K562 (cell line): Measurements from ENCODE around the gene ZNF501. TPM values are rescaled to one million over a fixed set of nuclear protein-coding genes. Genes with fewer than 3 reads are reported as not detected.
A peak's percentile ranks its signal among the peaks of the same experiment; 100 is the strongest.

Source experiments
- AFF4 ChIP-seq: sonication (generic); formaldehyde crosslinking; IDR thresholded peaks from 2 replicates; pipeline ENCODE4 v1.8.0; 2023; ENCODE audit warnings: mild to moderate bottlenecking, missing genetic modification reagents
- ASH1L ChIP-seq: fragments of 450-650 bp; IDR thresholded peaks from 2 replicates; pipeline ENCODE4 v1.6.1; 2018; ENCODE audit warnings: borderline replicate concordance, mild to moderate bottlenecking, low read depth; ENCODE audit not compliant: partially characterized antibody
- CTBP1 ChIP-seq: fragments of 450-650 bp; IDR thresholded peaks from 2 replicates; pipeline ENCODE4 v1.6.1; 2016; ENCODE audit warnings: borderline replicate concordance
- E2F8 ChIP-seq: fragments of 450-650 bp; IDR thresholded peaks from 2 replicates; pipeline ENCODE4 v1.7.1; 2018; ENCODE audit warnings: mild to moderate bottlenecking, low read depth; ENCODE audit not compliant: partially characterized antibody
- FOXJ2 ChIP-seq: fragments of 200-800 bp; sonication (Bioruptor generic); IDR thresholded peaks from 2 replicates; pipeline ENCODE4 v1.6.1; 2016; ENCODE audit warnings: missing genetic modification characterization, missing compliant biosample characterization
- GABPB1 ChIP-seq: sonication (generic); formaldehyde crosslinking; IDR thresholded peaks from 2 replicates; pipeline ENCODE4 v1.8.0; 2022; ENCODE audit warnings: mild to moderate bottlenecking, missing genetic modification reagents
- HDAC1 ChIP-seq, 2 experiments: fragments of 450-650 bp; IDR thresholded peaks; 2 replicates each; pipeline ENCODE4 v1.6.1; 2016 to 2017; ENCODE audit warnings: inconsistent platforms in 1 of 2, mild to moderate bottlenecking in 1 of 2, moderate library complexity in 1 of 2
- HEY1 ChIP-seq: fragments of 250-450 bp; sonication (Bioruptor Pico); IDR thresholded peaks from 2 replicates; pipeline ENCODE4 v1.5.0; 2020; ENCODE audit warnings: mild to moderate bottlenecking, moderate library complexity, borderline replicate concordance
- ILK ChIP-seq: fragments of 450-650 bp; IDR thresholded peaks from 2 replicates; pipeline ENCODE4 v1.6.1; 2016; ENCODE audit warnings: missing genetic modification characterization, low read depth, mild to moderate bottlenecking, missing compliant biosample characterization, moderate library complexity, borderline replicate concordance
- JUND ChIP-seq, 2 experiments: IDR thresholded peaks; 2 replicates in 1 of 2; 3 replicates in 1 of 2; pipeline ENCODE4 v1.6.1; 2011; ENCODE audit warnings: borderline replicate concordance in 2 of 2, low read depth in 2 of 2, low read length in 2 of 2, improper control_type of control experiment in 1 of 2, missing biosample characterization in 1 of 2, missing genetic modification characterization in 1 of 2, missing genetic modification reagents in 1 of 2
- NRF1 ChIP-seq, 2 experiments: fragments of 450-650 bp; IDR thresholded peaks in 1 of 2; conservative IDR thresholded peaks in 1 of 2; 2 replicates each; pipeline ENCODE4 v1.6.1; 2014; ENCODE audit warnings: mild to moderate bottlenecking in 2 of 2
- PHF20 ChIP-seq: fragments of 450-650 bp; IDR thresholded peaks from 2 replicates; pipeline ENCODE4 v1.6.1; 2018; ENCODE audit not compliant: partially characterized antibody
- POLR2AphosphoS5 ChIP-seq: IDR thresholded peaks from 2 replicates; pipeline ENCODE4 v1.6.1; 2011; ENCODE audit warnings: mild to moderate bottlenecking, low read depth, low read length, moderate library complexity; ENCODE audit not compliant: control insufficient read depth, insufficient read depth
- SMAD3 ChIP-seq: fragments of 450-650 bp; formaldehyde crosslinking; conservative IDR thresholded peaks from 2 replicates; pipeline ENCODE4 v1.4.0; 2020; ENCODE audit warnings: mild to moderate bottlenecking
- TAF1 ChIP-seq: IDR thresholded peaks from 2 replicates; pipeline ENCODE4 v1.6.1; 2011; ENCODE audit warnings: mild to moderate bottlenecking, low read length, moderate library complexity; ENCODE audit not compliant: insufficient read depth, control insufficient read depth, severe bottlenecking; ENCODE audit errors: extremely low read depth
- TAF7 ChIP-seq: fragments of 450-650 bp; IDR thresholded peaks from 2 replicates; pipeline ENCODE4 v1.6.1; 2016; ENCODE audit warnings: missing genetic modification characterization, missing compliant biosample characterization
- TAL1 ChIP-seq: fragments of 450-650 bp; IDR thresholded peaks from 2 replicates; pipeline ENCODE4 v1.6.1; 2016; ENCODE audit warnings: mild to moderate bottlenecking
- TBL1XR1 ChIP-seq, 2 experiments: IDR thresholded peaks; 2 replicates each; pipeline ENCODE4 v1.6.1; 2012; ENCODE audit warnings: improper control_type of control experiment in 2 of 2, low read length in 2 of 2, mild to moderate bottlenecking in 1 of 2
- USF1 ChIP-seq: sonication (generic); formaldehyde crosslinking; IDR thresholded peaks from 2 replicates; pipeline ENCODE4 v1.9.0; 2022; ENCODE audit warnings: mild to moderate bottlenecking, missing genetic modification reagents
- ZKSCAN8 ChIP-seq: fragments of 200-800 bp; sonication (Bioruptor generic); IDR thresholded peaks from 2 replicates; pipeline ENCODE4 v1.6.1; 2016; ENCODE audit warnings: missing genetic modification characterization, missing compliant biosample characterization
- polyA plus RNA-seq, 8 experiments: library from polyadenylated mRNA; depleted of rRNA in 4 of 8; stranded (reverse) in 5 of 8; unstranded in 3 of 8; fragments of >200 nt; fragmentation: Nextera tagmentation in 2 of 8; fragmentation: Illumina TruSeq in 1 of 8; extraction: Ambion mirVana in 2 of 8; extraction: Trizol in 1 of 8; gene quantifications; 2 replicates each; pipeline versions ENCODE4 v1.2.1 to v1.2.3, GENCODE V29; 2011 to 2014; ENCODE audit warnings: inconsistent platforms in 1 of 8, missing spikeins in 1 of 8
- total RNA-seq, 7 experiments: library from RNA; depleted of rRNA in 6 of 7; stranded (reverse); fragments of >200 nt in 6 of 7; fragmentation: Illumina TruSeq in 2 of 7; extraction: Trizol in 2 of 7; gene quantifications; 2 replicates each; pipeline versions ENCODE4 v1.2.1 to v1.2.3, GENCODE V29; 2011 to 2021; ENCODE audit warnings: low replicate concordance in 1 of 7

Gene ZNF501
- total and polyA plus RNA-seq, 9 of the 15 experiments (the other 6 are each of a cell fraction or from before 2014, with no cell fraction given): 1.2 to 6.5 (median 3.7) TPM

- TF ChIP-seq E2F8 (peak; percentile 76), CTBP1 (peak; percentile 83; the same call in 1 of the 2 replicates), TAF1 (peak; percentile 73), ZKSCAN8 (CRISPR knock-in tag) (no peak), PHF20 (peak; percentile 98), NRF1 (conservative IDR thresholded peaks at IDR 0.05 in 1 of 2, IDR thresholded peaks at IDR 0.05 in 1 of 2) (peak; percentile 78 to 83), ILK (tag) (no peak), POLR2AphosphoS5 (peak; percentile 56), TAF7 (tag) (0 out of 2 replicates have a peak, but pooled peaks have one; percentile 5), ASH1L (no peak), TAL1 (no peak), HEY1 (CRISPR knock-in tag) (no peak), SMAD3 (CRISPR knock-in tag) (no peak), AFF4 (CRISPR knock-in tag) (no peak), USF1 (peak; percentile 35; the same call in 1 of the 2 replicates), TBL1XR1 (IDR thresholded peaks at IDR 0.05; ENCODE audit: low read length in 2 of 2) (peak; percentile 91 to 92), JUND (IDR thresholded peaks at IDR 0.05; ENCODE audit: borderline replicate concordance, low read depth, low read length) (peak; percentile 83), JUND (tag; IDR thresholded peaks at IDR 0.05; ENCODE audit: borderline replicate concordance, low read depth, low read length) (peak; percentile 3; the same call in 1 of the 3 replicates), FOXJ2 (tag) (0 out of 2 replicates have a peak, but pooled peaks have one; percentile 42), GABPB1 (CRISPR knock-in tag) (peak; percentile 76), HDAC1 (IDR thresholded peaks at IDR 0.05) (peak in 1 of 2 experiments; percentile 71; a peak in 2 of 4 replicates)
These were observed at the start of gene ZNF501 (continued) for GRCh38 chr3:44729384-44729910.
